Liver (tissue), 3 donors: ENCODE data around the gene RAB31.

Source experiments
- CTCF ChIP-seq: fragments of 150-350 bp; IDR thresholded peaks from 2 replicates; pipeline ENCODE4 v1.5.1; 2017; ENCODE audit warnings: improper control_type of control experiment, low read depth, low read length; ENCODE audit not compliant: missing input control
- RAD21 ChIP-seq, 2 donors: IDR thresholded peaks; 2 replicates each; pipeline ENCODE4 v1.6.1; 2016; ENCODE audit warnings: antibody characterized with exemption in 2 of 2, mild to moderate bottlenecking in 2 of 2
- YY1 ChIP-seq: IDR thresholded peaks from 2 replicates; pipeline ENCODE4 v1.6.1; 2016; ENCODE audit warnings: antibody characterized with exemption, mild to moderate bottlenecking
- ZBTB33 ChIP-seq: IDR thresholded peaks from 2 replicates; pipeline ENCODE4 v1.6.1; 2016; ENCODE audit warnings: antibody characterized with exemption
- donor health status: healthy.
- donor health status: healthy.

GRCh38 chr18:9736286-9736835 is 28.3 kb downstream of the RAB31 start:
- TF ChIP-seq RAD21 (IDR thresholded peaks at IDR 0.05), result no peak
- TF ChIP-seq YY1, result no peak
- TF ChIP-seq ZBTB33, result no peak
- TF ChIP-seq CTCF, result no peak
